C4-2B (cell line): Measurements from ENCODE around the gene SPSB1.

Experiments
- CTCF ChIP-seq: fragments of 450-650 bp; conservative IDR thresholded peaks from 2 replicates; pipeline ENCODE4 v1.5.1; 2017; ENCODE audit warnings: mild to moderate bottlenecking
- ZFX ChIP-seq: fragments of 450-650 bp; IDR thresholded peaks from 2 replicates; pipeline ENCODE4 v1.6.1; 2017

- no peak for TF ChIP-seq CTCF
- TF ChIP-seq ZFX: no peak
Observed at GRCh38 chr1:9367806-9368205, 75.1 kb downstream of the SPSB1 start.
